Stimulated activated CD8-positive, alpha-beta memory T cell treated with anti-CD3 and anti-CD28 coated beads, Interleukin-7, amount 100 ng/mL, for 1 hour (primary cell): Measurements from ENCODE around the gene FBXL16.
A peak's percentile ranks its signal among the peaks of the same experiment; 100 is the strongest.

Source experiments
- DNase-seq, 2 donors: peaks; one replicate each; pipeline ENCODE4 v3.0.0-alpha.2; 2020; ENCODE audit warnings: low read depth in 2 of 2

Gene FBXL16

DNA sequence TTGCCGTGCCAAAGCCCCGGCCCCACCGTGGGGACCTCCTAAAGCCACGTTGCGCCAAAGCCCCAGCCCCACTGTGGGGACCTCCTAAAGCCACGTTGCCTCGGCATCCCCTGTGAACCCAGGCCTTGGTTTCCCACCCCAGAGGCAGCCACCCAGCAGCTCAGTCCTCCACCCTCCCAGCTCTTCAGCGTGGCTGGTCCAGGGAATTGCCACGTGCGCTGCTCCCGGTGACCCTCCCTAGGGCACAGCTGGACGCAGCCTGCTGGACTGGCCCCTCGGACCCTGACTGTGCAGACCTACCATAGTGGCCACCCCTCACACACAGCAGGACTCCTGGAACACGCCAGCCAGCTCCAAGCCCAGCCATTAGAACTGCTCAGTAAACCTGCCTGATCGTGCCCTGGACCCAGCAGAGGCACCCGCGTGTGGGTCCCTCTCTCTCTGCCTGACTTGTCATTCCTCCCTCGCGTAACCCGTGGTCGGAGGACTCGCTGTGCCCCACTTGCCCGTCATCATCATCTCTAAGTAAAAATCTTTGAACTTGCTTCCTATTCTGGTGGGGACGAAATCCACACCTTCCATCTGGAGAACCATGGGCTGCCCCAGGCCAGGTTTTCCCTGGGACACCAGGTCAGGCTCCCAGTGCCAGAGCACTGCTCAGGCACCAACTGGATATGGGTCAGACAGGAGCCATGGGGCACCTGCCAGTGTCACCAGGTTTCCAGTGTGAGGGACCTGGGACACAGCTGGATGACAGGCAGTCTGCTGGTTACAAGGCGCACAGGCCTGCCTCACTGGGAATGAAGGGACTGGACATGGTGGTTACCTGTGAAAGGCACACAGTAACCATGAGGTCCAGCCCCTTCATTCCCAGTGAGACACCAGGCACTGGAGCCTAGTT, 29.6 kb upstream of the FBXL16 start:
- no peak for DNase-seq

DNA sequence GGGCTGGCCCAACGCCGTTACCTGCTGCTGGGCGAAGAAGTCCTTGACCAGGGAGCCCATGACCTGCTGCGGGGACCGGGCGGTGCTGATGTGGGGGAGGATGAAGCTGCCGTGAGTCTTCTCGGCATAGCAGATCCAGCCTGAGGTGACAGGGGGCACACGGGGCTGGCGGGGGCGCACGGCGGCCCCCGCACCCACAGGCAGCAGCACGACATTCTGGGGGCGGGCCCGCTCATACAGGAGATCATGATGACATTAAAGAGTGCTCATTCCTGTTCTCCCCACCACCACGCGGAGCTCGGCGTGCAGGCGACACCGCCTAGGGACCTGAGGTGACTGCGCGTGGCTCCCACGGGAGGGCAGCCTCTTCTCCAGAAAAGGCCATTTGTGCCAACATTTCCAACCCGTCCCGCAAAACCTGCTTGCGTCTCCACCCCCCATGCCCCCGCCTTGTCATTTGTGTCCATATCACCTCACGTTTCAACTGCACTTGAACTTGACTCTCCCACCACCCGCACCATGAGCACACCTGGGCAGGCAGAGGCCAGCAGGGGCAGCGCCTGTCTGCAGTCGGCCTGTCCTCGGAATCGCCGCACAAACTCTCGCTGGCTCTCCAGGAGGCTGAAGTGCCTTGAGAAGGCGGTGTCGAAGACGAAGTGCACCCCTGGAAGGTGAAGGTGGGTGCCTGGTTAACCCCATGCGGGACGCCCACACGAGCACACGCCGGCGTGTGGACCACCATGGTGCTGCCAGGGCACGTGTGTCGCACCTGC, 28.8 kb upstream of the FBXL16 start:
- no peak for DNase-seq

DNA sequence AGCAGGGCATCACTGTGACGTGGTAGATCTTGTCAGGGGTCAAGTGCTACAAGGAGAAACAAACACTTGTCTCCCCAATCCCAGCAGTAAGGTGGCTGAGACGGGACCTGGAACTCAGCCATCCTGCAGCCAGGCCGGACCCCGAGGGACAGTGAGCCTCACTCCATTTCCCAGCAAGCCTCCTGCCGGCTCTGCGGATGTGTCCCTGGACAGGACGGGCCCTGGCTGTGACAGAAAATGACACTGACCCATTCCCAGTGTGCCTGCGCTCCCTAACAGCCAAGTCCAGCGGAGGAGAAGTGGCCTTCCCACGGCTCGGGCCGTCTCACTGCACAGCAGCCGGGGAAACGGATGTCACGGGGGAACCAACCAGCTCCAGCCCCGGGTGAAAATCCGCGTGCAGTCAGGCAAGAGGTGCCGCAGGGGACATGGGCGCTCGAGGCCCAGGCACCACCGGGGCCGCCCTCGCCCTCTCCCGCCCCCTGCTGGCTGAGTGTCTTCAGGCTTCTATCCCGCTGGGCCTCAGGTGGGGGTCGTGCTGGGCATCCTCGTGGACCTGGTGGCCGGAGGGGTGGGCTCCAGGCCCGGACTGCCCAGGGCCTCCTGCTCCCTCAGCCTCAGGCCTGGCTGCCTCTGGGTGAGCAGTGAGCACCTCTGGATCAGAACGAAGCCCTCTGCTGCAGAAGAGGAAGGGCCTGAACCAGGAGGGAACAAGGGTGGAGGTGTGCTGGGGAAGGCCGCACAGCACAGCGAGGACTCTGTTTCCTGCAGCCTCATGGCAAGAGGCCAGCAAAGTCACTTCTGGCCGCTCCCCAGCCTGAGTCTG, 28.0 kb upstream of the FBXL16 start:
- no peak for DNase-seq

DNA sequence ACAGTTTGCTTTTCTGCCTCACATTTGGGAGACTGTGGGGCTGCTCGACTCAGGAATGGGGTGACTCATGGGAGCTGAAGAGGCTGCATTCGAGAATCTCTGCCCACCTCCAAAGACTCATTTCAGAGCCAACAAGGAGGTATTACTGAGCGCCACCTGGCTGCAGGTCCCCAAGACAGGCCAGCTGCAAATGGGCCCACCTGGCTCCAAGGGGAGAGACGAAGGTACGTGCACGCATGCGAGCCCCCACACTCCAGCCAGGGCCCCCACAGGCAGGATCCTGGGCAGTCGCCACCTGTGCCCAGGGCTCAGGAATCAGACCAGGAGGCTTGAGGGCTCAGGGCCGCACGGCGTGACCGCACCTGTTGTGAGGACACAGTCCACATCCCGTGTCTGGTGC, 27.3 kb upstream of the FBXL16 start:
- no peak for DNase-seq

DNA sequence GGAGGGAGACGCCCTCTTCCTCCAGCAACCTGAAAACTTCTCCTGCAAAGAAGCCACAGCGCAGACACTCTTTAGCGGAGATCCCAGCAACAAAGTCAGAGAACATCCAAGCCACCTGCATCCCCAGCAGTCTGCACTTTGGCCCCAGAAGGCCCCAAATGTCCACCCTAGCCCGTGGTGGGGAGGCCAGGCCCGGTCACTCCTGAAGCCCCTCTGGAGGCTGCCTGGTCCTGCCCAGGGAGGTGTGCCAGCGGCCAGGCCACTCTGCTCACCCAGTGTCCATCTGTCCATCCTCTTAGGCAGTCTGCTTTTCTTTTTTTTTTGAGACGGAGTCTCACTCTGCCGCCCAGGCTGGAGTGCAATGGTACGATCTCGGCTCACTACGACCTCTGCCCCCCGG, 26.7 kb upstream of the FBXL16 start:
- no peak for DNase-seq

DNA sequence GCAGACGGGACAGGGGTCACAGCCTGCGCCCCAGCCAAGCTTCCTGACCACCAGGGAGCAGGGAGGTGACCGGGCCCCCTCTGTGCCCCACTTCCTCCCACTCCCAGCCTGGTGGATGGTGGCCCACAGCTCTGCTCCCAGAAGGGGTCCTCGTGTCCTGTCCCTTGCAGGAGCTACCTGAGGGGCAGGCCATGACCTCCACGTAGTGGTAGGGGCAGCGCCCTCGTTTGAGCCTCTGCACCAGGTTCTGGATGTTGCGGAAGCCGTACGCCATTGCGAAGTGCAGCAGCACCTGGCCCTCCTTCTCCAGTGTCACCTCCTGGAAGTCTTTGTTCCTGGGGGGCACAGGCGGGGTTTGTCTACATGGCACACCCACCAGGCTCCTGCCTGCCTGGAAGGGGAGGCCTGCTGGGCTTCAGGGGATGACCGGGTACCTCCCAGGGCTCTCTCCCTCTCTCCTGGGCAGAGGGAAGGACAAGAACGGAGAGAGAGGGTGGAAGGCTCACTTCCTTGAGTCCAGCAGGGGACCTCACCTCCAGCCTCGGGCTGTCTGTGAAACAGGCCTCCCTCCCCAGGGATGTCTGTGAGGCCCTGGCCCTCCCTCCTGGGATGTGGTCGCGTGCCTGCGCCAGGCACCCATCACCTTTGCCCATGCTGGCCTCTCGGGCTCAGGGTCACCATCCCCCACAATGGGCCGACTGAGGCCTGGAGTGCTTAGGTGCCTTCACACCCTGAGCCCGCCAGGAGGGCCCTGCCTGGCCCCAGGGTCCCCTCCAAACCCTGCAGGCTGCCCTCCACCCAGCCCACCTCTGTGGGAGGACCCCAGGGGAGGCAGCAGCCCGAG, 25.3 kb upstream of the FBXL16 start:
- no peak for DNase-seq

DNA sequence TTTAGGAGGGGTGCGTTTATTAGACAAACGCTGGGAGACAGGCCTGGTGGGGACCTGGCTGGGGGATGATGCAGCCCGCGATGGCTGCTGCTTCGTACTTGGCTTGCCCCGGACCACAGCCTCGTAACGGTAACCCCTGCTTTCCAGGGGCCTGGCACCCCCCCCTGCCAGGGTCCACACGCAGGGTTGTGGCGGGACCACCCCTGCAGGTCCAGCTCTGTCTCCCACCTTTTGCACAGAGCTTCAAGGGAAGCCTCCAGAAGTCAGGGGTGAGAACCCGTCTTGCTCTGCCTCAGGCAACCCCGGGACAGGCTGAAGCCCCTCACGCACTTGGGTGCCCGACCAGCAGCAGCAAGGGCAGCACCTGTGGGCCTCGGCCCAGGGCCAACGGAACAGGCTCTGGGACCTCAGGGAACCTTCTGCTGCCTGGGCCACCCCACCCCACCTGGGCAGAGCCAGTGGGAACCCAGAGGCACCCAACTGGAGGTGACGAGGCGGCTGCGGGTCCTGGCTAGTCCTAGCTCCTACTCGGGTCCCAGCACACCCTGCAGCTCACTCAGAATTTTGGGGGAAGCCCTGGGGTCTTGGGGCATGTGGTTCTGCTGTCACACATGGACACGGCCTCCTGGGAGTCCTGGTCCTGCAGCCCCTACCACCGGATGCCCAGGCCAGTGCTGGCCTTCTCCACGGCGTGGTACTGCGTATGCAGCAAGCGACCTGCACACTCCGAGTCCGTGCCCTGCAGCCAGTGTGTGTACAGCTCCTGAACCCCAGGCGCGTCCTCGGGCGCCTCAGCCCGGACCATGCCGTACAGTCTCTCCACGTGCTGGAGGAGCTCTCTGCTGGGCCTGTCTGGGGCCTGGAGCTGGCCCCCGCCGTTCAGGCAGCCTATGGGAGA, 24.4 kb upstream of the FBXL16 start:
- no peak for DNase-seq

DNA sequence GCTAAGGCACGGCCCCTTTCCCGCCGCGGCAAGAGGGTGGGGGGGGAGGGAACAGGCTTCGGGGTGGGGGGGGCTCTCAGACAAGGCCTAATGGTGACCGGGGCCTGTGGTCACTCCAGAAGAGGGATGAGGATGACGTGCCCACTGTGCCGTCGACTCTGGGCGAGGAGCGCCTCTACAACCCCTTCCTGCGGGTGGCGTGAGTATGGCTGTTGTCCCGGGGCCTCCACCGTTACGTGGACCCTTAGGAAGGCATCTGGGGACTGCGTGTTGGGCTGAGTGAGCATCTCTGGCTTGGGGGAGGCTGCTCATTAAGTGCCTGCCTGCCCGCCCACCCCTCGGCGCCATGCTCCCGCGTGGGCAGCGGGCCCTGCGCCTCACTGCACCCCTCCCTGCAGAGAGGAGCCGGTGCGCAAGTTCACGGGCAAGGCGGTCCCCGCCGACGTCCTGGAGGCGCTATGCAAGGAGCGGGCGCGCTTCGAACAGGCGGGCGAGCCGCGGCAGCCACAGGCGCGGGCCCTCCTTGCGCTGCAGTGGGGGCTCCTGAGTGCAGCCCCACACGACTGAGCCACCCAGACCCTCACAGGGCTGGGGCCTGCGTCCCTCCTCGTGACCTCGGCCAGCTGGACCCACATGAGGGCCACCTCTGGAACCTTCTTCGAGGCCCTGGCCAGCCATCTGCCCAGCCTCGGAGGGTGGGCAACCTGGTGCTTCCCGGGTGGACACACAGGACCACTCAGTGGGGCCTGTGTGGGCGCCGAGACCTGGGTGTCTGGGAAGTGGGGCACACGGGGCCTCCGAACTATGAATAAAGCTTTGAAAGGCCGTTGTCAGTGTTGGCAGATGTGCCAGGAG, 23.5 kb upstream of the FBXL16 start:
- no peak for DNase-seq

DNA sequence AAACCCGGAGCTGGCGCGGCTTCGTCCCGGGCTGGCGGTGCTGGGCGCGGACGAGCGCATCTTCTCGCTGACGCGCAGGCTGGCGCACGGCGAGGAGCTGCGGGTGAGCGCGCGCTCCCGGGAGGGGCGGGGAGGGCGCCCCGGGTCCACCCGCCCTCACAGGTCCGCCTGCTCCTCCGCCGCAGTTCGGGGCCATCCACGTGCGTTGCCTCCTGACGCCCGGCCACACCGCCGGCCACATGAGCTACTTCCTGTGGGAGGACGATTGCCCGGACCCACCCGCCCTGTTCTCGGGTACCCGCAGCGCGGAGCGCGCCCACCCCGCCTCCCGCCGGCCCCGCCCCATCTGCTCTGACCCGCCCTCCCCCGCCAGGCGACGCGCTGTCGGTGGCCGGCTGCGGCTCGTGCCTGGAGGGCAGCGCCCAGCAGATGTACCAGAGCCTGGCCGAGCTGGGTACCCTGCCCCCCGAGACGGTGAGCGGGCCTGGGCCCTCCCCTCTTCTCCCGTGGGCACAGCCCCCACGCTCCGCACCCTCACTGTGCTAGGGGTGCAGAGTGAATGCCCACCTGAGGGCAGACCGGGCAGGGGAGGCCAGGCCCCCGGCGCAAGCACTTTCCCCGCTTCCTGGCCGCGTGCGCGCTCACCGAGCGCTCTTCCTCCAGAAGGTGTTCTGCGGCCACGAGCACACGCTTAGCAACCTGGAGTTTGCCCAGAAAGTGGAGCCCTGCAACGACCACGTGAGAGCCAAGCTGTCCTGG, 22.7 kb upstream of the FBXL16 start:
- no peak for DNase-seq

DNA sequence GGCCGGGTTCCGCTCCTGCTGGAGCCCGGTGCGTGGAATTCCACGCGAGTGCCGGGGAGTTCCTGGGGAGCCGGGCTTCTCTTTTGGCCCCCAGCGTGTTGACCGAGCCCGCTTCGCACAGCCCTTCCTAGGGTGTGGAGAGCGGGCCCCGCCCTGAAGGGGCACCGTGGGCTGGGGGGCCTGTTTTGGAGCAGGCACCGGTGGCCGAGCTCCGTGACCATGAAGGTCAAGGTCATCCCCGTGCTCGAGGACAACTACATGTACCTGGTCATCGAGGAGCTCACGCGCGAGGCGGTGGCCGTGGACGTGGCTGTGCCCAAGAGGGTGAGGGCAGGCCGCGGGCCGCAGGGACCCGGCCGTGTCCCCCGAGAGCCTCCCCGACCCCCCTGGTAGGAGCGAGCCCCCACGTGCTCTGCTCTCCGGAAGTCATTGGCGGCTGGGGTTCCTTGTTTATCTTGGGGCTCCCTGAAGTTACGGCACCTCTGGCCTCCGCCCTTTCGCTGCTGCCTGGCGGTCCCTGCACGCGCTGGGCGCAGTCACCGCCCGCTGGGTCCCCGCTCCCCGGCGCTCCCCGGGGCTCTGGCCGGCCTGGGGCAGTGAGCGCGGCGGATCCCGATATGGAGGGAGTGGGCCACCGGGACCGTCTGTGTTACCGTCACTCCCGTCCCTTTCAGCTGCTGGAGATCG, 21.8 kb upstream of the FBXL16 start:
- no peak for DNase-seq

DNA sequence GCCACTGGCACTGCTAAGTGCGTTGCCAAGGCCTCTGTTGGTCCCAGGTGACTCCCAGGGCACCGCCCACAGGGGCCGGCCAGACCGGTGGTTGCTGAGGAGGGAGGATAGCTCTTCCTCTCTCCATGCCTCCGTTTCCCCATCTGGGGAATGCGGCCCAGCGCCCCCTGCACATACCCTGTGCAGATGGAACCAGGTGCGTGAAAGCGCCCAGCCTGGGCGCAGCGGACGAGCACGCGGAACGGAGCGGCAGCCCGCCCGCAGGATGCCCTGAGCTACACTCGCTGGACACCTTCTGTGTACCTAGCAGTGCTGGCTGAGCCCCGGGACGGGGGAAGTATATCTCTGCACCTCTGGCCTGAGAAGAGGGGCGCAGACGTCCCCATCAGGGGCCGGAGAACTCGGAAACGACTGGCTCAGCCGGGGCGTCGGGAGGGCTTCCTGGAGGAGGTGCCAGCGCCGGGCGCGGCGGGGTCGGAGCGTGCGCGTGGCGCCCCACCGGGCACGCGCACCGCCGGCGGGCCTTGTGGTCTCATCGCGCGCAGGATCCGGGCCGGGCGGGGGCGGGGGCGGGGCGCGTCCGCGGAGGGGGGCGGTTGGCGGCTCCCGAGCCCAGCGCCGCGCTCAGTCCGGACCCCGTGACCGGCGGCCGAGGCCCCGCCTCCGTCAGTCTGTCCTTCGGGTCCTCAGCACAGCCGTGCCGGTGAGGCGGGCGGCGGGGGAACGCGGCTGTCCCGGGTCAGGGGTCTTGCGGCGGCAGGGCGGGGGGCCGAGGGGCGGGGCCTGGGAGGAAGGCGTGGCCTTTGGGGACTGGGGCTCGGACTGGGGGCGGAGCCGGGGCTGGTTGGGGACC, 21.1 kb upstream of the FBXL16 start, which contains the start of the genes CCDC78 and HAGHL:
TSS of gene CCDC78 (minus strand) at position 6 of the 853 bp plus-strand sequence. CDS start 76 bp downstream, outside the sequence.
TSS of gene HAGHL (plus strand) at position 669 of the 853 bp plus-strand sequence. CDS start 404 bp downstream, outside the sequence.
- peak in 1 of 2 donors; percentile 45 for DNase-seq

DNA sequence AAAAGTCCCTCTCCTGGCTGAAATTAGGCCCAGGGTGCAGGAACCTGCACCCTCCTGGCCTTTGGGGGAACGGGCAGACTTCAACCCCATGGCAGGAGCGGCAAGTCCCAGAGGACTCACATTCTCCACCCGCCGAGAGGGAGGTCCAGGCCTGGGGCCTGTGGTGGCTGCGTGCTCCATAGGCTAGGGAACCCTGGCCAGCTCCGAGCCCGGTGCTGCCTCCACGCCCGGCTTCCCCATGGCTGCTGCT, 20.5 kb upstream of the FBXL16 start:
- DNase-seq, result no peak

DNA sequence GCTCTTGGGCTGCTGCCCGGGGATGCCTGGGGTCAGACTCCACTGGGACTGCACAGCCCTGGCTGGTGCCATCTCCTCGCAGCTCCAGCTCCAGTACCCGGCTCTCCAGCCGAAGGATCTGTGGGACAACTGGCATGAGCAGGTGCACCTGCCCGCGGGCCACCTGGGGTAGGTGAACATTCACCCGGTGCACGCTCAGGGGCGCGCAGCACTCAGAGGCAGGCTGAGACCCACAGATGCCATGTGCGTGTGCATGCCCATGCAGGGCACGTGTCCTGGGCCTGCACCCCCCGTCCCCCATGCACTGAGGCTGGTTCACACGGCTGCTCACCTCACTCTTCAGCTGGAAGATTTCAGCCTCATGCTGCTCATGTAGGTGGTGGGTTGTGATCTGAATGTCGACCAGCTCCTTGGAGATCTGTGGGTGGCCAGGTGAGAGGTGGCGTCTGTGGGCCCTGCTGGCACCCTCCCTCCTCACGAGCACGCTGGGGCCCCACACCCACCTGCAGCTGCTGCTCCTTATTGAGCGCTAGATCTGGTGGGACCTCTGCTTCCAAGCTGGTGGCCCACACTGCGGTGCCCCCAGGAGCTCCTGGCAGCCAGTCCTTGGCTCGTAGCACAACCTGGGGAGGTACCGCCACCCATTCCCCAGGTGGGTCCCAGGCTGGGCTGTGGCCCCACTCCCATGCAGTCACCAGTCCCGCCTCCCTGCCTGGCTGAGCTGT, 20.0 kb upstream of the FBXL16 start:
- no peak for DNase-seq

DNA sequence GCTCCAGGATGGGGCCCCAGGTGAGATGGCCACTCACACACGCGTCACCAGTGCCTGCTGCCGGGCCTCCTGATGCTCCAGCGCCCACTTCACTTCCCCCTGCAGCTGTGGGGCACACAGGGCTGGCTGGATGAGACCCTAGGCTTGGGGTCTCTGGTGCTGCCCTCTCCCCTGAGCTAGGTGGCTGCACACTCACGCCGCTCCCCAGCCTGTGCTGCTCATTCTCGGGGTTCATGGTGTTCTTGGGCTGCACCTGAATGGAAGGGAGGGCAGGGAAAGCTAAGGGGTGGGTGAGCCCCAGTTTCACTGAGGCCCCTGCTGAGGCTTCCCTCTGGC, 19.4 kb upstream of the FBXL16 start:
- DNase-seq, result no peak

DNA sequence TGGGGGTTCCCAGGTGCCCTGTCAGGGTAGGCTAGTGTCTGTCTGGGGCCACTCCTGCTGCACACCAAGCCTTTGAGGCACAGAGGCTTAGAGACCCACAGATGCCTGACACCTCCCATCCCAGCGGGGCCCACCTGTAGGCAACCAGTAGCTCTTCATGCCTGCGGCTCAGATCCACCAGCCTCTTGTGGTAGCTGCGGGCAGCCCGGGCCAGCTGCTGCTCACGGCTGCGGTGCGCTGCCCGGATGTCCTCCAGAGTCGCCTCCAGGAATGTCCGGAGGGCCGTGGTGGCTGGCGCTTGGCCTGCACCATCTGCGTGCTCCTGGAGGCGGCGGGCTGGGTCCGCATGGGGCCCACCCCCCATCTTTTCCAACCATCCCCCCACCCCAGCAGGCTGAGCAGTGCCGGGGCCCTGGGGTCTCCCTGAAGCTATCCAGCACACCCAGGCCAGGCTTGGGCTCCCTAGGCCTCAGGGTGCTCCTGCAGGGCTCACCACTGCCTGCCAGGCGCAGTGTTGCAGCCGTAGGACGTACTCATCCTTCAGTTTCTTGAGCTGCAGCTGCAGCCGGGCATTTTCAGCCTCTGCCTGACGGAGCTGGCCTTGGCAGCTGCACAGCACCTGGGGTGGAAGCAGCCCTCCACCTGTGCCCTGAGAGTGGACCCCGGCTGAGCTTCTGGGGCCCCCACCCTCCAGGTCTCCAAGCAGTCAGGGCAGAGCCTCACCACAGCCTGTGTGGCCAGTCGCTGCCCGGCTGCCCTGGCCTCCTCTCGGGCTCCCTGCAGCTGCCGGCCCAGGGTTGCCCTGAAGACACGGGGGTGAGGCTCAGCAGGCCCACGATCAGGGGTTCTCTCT, 18.8 kb upstream of the FBXL16 start:
- DNase-seq, result no peak
